Ectodermal cell (in vitro differentiated cells): ENCODE measurements around the gene OR4K5. TPM values are rescaled to one million over a fixed set of nuclear protein-coding genes. Genes with fewer than 3 reads are reported as not detected.

ENCODE experiments used
- H3K27ac ChIP-seq: 2 replicates; pipeline ENCODE4 v1.7.0; 2013; ENCODE audit warnings: mild to moderate bottlenecking, low read depth, low read length; ENCODE audit not compliant: insufficient read depth, poor library complexity, severe bottlenecking
- H3K27me3 ChIP-seq: 2 replicates; pipeline ENCODE4 v1.7.0; 2013; ENCODE audit warnings: mild to moderate bottlenecking, low read length; ENCODE audit not compliant: insufficient read depth, control insufficient read depth, poor library complexity, severe bottlenecking
- H3K36me3 ChIP-seq: one replicate; pipeline ENCODE4 v1.7.0; 2013; ENCODE audit warnings: low read length; ENCODE audit not compliant: control insufficient read depth, insufficient read depth
- H3K4me1 ChIP-seq: one replicate; pipeline ENCODE4 v1.7.0; 2013; ENCODE audit warnings: low read length; ENCODE audit not compliant: control insufficient read depth, insufficient read depth
- H3K4me3 ChIP-seq: 2 replicates; pipeline ENCODE4 v1.7.0; 2013; ENCODE audit warnings: low read depth, low read length, control low read depth; ENCODE audit not compliant: insufficient read depth
- H3K9me3 ChIP-seq: 2 replicates; pipeline ENCODE4 v1.7.0; 2013; ENCODE audit warnings: mild to moderate bottlenecking, low read length, moderate library complexity; ENCODE audit not compliant: control insufficient read depth
- WGBS, 2 experiments: methylation state at CpG; one replicate each; pipeline ENCODE4 v1.1.7; 2013; ENCODE audit warnings: missing lambda C conversion rate in 2 of 2; 5-methylcytosine and 5-hydroxymethylcytosine counted together
- polyA plus RNA-seq, 4 experiments: library from polyadenylated mRNA; stranded (reverse); fragments of 50-300 nt; gene quantifications; one replicate each; pipeline ENCODE4 v1.2.3, GENCODE V29; 2013

Gene OR4K5, protein sequence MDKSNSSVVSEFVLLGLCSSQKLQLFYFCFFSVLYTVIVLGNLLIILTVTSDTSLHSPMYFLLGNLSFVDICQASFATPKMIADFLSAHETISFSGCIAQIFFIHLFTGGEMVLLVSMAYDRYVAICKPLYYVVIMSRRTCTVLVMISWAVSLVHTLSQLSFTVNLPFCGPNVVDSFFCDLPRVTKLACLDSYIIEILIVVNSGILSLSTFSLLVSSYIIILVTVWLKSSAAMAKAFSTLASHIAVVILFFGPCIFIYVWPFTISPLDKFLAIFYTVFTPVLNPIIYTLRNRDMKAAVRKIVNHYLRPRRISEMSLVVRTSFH
- polyA plus RNA-seq (2013, experiment 1 of 4) = not detected
- not detected for polyA plus RNA-seq (2013, experiment 2 of 4)
- not detected for polyA plus RNA-seq (2013, experiment 3 of 4)
- not detected for polyA plus RNA-seq (2013, experiment 4 of 4)

DNA sequence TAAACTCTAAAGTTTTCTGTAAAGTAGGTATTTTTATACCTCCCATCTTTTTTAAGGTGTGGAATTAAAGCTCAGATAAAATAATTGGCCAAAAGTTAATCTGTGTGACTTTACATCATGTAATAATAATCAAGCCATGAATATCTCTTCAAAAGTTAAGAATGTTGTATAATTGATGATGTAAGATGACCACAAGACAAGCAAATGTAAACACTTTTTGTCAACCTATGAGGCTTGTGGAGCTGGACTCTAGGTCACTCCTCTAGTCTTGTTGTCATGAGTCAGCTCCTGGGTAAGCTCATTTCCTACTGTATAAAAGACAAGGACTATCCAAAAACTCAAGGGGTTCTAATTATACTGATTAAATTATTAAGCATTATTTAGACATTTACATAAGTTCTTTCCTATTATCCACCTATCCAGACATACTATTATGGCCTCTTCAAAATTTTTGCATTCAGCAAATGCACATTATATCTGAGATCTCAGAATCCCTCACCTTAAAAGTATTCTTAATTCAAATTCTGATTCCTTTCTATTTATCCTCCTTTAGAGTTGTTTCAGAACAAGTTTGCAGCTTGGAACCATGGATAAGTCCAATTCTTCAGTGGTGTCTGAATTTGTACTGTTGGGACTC is at the start of gene OR4K5:
OR4K5 (plus strand) TSS at position 587 of the 637 bp plus-strand sequence; CDS start at position 587, 0 bp downstream.
- peaks cover 34% of the 10 kb centered on the region for H3K9me3 ChIP-seq

DNA sequence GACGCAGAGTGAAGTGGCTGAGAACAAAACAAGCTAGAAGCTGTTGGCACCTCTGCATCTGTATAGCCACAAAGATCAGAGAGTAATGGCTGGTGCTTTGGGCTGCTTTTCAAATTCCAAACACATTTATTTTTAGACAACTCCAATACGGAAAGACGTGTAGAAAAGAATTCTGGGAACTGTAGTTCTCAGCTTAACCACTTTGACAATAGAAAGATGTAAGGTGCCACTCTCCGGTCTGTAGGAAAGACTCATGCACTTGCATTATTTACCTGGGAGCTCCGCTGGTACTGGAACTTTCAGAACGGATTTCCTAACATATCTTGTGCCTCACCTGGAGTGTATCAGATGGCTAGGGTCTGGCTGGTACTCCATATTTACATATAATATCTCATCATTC is 47.2 kb upstream of the OR4K5 start:
- H3K27ac ChIP-seq = no peak overlapping the region
- no peaks in the 10 kb centered on the region for H3K27me3 ChIP-seq
- H3K4me3 ChIP-seq = no peak overlapping the region
- H3K4me1 ChIP-seq = no peaks in the 10 kb centered on the region
- no peaks in the 10 kb centered on the region for H3K36me3 ChIP-seq
- 67 to 69% methylated on average over 6 of the region's 6 CpGs for WGBS, 2 experiments
- H3K9me3 ChIP-seq = peaks cover 28% of the 10 kb centered on the region

More for the DNA sequence above, at the start of gene OR4K5:
- no peaks in the 10 kb centered on the region for H3K27me3 ChIP-seq
- H3K4me1 ChIP-seq = no peaks in the 10 kb centered on the region
- H3K4me3 ChIP-seq = no peak within 1 kb of the TSS
- H3K36me3 ChIP-seq = no peaks in the 10 kb centered on the region
- no peak within 1 kb of the TSS for H3K27ac ChIP-seq

DNA sequence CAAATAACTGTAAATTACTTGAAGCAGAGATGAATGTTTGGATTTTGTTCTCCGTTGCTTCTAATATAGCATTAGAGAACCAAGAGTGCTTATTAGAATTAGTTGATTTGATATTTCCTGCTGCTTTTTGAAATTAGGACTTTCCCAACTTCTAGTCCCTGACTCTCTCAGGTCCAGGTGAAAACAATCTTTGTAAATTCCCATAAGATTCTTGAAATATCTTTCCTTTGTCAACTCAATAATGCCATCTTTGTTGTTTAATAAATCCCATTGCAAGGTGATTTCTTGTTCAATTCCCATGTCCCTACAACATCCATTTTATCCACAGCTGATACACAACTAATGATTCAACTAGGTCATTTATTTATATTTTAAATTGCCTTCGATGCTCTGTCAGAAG is 45.6 kb upstream of the OR4K5 start, which contains the start of gene OR4K2:
OR4K2 (plus strand) TSS at position 301 of the 400 bp plus-strand sequence. CDS start 1,126 bp downstream, outside the sequence.
- no peak within 1 kb of the TSS for H3K27ac ChIP-seq
- H3K36me3 ChIP-seq = no peaks in the 10 kb centered on the region
- no peaks in the 10 kb centered on the region for H3K4me1 ChIP-seq
- WGBS, 2 experiments = 80% methylated on average over 1 to 2 of the region's 2 CpGs
- H3K9me3 ChIP-seq = peaks cover 35% of the 10 kb centered on the region
- no peak within 1 kb of the TSS for H3K4me3 ChIP-seq
- H3K27me3 ChIP-seq = no peaks in the 10 kb centered on the region

DNA sequence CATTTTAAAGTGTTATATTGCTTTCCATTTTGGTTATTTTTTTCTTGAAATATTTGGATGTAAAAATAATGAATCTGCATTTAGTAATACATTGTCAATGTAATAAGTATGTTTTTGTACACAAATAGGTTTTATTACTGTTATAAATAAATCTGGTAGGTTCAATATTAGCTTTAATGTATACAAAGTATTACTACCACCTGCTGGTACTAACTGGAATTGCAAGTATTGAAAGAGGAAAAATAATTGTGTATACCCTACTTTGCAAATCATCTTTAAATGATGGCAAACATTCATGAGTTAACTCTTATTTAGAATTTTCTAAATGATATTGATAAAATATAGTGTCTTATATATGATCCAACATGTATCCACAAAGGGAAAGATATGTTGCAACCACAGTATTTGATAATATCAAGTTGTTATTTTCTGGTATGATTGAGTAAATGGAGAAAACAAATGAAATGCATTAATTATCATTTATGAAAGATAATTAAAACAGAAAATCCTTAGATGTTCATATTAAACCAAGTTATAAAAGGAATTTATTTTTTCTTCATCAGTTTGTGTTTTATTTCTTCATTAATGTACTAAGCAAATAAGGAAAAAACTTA is 42.3 kb upstream of the OR4K5 start:
- peaks cover 41% of the 10 kb centered on the region for H3K9me3 ChIP-seq
- no peak overlapping the region for H3K27ac ChIP-seq
- H3K4me3 ChIP-seq = no peak overlapping the region
- H3K36me3 ChIP-seq = no peaks in the 10 kb centered on the region
- no peaks in the 10 kb centered on the region for H3K27me3 ChIP-seq
- no peaks in the 10 kb centered on the region for H3K4me1 ChIP-seq

DNA sequence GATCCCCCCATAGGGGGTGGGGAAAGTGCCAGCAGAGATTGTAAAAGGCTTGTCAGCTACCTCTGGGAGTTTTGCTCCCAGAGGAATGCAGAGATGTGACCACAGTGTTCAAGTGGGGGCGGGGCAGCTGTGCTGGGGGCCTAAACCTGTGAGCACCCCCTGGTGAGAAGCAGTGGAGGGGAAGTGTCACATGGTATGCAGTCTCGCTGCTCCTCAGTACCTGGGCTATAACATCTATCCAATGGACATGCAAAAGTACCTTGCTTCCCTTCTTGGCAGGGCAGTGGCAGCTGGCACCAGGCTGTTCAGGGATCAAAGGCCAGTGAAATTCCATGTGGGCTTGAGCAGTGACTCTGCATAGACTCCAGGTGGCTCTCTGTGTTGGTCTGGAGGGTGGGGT is 25.1 kb upstream of the OR4K5 start:
- Histone ChIP-seq H3K9me3 (peaks cover 43% of the 10 kb centered on the region), H3K27ac (no peak overlapping the region), H3K4me1 (no peaks in the 10 kb centered on the region), H3K27me3 (no peaks in the 10 kb centered on the region), H3K4me3 (no peak overlapping the region), H3K36me3 (no peaks in the 10 kb centered on the region)
- 36% methylated on average over 2 of the region's 2 CpGs for WGBS, 2 experiments

DNA sequence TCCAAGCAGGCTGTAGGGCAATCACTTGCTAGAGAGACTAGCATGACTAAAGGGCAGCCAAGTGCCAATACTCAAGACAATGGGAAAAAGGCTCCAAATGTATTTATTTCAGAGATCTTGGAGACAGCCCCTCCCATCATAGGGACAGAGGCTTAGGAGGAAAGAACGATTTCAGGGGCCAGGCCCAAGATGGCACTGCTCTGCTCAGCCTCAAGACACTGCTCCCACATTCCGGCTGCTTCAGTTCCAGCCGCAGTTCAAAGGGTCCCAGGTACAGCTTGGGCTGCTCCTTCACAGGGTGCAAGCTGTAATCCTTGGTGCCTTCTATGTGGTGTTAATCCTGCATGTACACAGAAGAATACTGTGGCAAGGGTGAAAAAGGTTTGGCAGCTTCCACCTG is 19.4 kb upstream of the OR4K5 start:
- 70 to 72% methylated on average over 3 of the region's 3 CpGs for WGBS, 2 experiments
- no peaks in the 10 kb centered on the region for H3K36me3 ChIP-seq
- H3K4me1 ChIP-seq = no peaks in the 10 kb centered on the region
- no peak overlapping the region for H3K27ac ChIP-seq
- H3K27me3 ChIP-seq = no peaks in the 10 kb centered on the region
- peaks cover 37% of the 10 kb centered on the region for H3K9me3 ChIP-seq
- no peak overlapping the region for H3K4me3 ChIP-seq

DNA sequence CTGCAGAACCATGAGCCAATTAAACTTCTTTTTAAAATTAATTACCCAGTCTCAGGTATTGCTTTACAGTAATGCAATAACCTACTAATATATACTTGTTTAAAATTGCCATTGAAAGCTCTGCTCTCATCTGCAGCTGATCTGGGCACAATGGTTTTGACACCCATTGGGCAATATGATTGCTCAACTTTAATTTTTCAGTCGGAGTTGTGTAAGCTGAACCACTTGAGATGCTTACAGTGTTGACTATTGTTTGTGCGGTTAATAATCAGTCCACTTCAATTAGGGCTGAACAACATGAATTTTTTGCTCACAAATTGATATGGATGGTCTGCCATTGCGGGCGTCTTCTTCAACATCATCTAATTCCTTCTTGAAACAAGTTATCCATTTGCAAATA is 18.0 kb upstream of the OR4K5 start:
- Histone ChIP-seq H3K27ac (no peak overlapping the region), H3K27me3 (no peaks in the 10 kb centered on the region), H3K9me3 (peaks cover 34% of the 10 kb centered on the region), H3K36me3 (no peaks in the 10 kb centered on the region), H3K4me3 (no peak overlapping the region), H3K4me1 (no peaks in the 10 kb centered on the region)
- 82 to 88% methylated on average over 4 of the region's 4 CpGs for WGBS, 2 experiments

DNA sequence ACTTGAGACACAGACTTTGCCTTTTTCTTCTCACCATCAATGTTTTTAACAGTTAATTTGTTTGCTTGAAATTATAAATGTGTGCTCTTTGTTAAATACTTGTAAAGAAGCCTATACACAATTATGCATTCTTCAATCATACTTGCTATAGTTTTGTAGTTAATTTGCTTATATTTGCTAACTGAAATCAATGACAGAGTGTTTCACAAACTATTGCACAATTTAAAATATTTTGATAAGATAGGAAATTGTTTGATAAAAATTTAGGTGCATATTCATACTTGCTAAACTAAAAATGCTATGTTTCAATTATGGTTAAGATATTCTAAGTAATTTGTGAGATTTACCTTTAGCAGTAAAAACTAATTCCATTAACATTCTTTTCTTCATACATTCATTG is 13.7 kb upstream of the OR4K5 start:
- H3K4me1 ChIP-seq = no peaks in the 10 kb centered on the region
- no peaks in the 10 kb centered on the region for H3K27me3 ChIP-seq
- no peak overlapping the region for H3K4me3 ChIP-seq
- H3K36me3 ChIP-seq = no peaks in the 10 kb centered on the region
- no peak overlapping the region for H3K27ac ChIP-seq
- H3K9me3 ChIP-seq = peaks cover 32% of the 10 kb centered on the region

DNA sequence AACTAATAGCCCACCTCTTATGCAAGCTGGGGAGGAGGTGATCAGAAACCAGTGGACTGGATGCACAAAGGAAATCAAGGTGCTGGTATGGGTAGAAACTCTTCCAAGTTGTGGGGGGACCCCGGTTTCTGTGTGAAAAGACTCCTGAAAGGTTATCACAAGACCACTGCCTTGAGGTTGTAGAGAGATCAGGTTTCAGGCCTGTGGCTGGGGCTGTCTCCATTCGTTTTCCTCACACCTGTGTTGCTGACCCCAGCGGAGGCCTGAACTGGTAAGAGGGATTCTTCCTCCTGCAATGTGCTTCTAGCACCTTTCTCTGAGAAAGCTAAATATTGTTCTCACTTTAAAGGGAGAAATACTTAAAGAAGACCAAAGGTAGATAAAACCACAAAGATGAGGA is 9.3 kb upstream of the OR4K5 start:
- Histone ChIP-seq H3K9me3 (peaks cover 25% of the 10 kb centered on the region), H3K36me3 (no peaks in the 10 kb centered on the region)
- 45 to 58% methylated on average over 3 of the region's 3 CpGs for WGBS, 2 experiments

DNA sequence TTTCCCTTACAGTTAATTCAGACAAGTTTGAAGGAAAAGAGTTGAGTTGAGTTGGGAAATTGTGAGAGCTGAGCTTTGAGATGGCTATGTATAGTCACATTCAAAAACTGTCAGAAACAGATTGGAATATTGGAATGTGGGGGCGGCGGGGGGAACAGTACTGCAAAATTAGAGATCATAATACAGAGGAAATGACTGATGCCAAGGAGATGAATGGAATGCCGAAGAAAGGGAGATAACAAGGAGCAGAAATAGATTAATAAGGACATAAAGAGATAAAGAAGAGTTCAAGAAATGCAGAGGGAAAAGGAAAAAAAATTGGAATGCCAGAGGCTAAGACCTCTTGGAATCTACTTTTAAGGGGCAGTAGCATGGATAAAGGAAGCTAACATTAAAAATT is 3.2 kb upstream of the OR4K5 start:
- no peak overlapping the region for H3K27ac ChIP-seq
- peaks cover 37% of the 10 kb centered on the region for H3K9me3 ChIP-seq
- no peak overlapping the region for H3K4me3 ChIP-seq
- no peaks in the 10 kb centered on the region for H3K4me1 ChIP-seq
- 78 to 83% methylated on average over 3 of the region's 3 CpGs for WGBS, 2 experiments
- no peaks in the 10 kb centered on the region for H3K27me3 ChIP-seq
- H3K36me3 ChIP-seq = no peaks in the 10 kb centered on the region

More for the DNA sequence above, 9.3 kb upstream of the OR4K5 start:
- Histone ChIP-seq H3K27ac (no peak overlapping the region), H3K4me1 (no peaks in the 10 kb centered on the region), H3K4me3 (no peak overlapping the region), H3K27me3 (no peaks in the 10 kb centered on the region)
